AG04449 (cell line): ENCODE data around the gene CIC.

Experiments used
- CTCF ChIA-PET: fragments of 350-600 bp; formaldehyde crosslinking; extraction: SDS; loops from one replicate; lab custom pipeline; 2021; ENCODE audit warnings: antibody characterized with exemption; lab: Yijun Ruan, JAX
- POLR2A ChIA-PET: fragments of 400-600, 350-600 bp; formaldehyde crosslinking; extraction: SDS; loops from one replicate; lab custom pipeline; 2020; ENCODE audit warnings: antibody characterized with exemption, inconsistent platforms; lab: Yijun Ruan, JAX
- DNase-seq: peaks from one replicate; pipeline ENCODE4 v3.0.0-alpha.2; 2010; ENCODE audit warnings: low read depth, low spot score
- H3K4me3 ChIP-seq: 2 replicates; pipeline ENCODE4 v1.5.1; 2011; ENCODE audit warnings: low read depth, mild to moderate bottlenecking, control low read depth, low read length
- CTCF ChIP-seq: IDR thresholded peaks from one replicate; pipeline ENCODE4 v1.5.1; 2011; ENCODE audit warnings: mild to moderate bottlenecking, moderate library complexity, low read length, control low read depth, inconsistent platforms; ENCODE audit not compliant: insufficient read depth; ENCODE audit errors: missing control alignments

CIC gene

GRCh38 chr19:42276821-42277220 is 7.8 kb downstream of the CIC start:
- POLR2A ChIA-PET, result interaction anchor here (4.5 kb wide), 1 partner anchor 34 kb away, joined by 17 read pairs; the partner anchor contains the start of gene GSK3A
- H3K4me3 ChIP-seq, result no peak overlapping the region
- TF ChIP-seq CTCF, result no peak
- CTCF ChIA-PET, result interaction anchor here (1.2 to 7.4 kb wide), 2 partner anchors 31 to 124 kb away, joined by 3 to 255 read pairs; partner anchors contain the start of gene GSK3A
- DNase-seq, result no peak

- no peak for TF ChIP-seq CTCF
- H3K4me3 ChIP-seq, result peak overlapping the region; percentile 3; the same call in 1 of the 2 replicates
- POLR2A ChIA-PET, result interaction anchor here (1.1 to 4.5 kb wide), 4 partner anchors 8 to 35 kb away, joined by 3 to 20 read pairs (median 14); partner anchors contain the start of gene GSK3A
- DNase-seq, result no peak
- CTCF ChIA-PET, result interaction anchor here (0.7 to 7.4 kb wide), 8 partner anchors 8 to 169 kb away, joined by 3 to 255 read pairs (median 8); partner anchors contain the start of genes CIC, ERF and GSK3A
These were observed 8.9 kb downstream of the CIC start for GRCh38 chr19:42277821-42278451.

- no peak overlapping the region; the same call in 1 of the 2 replicates for H3K4me3 ChIP-seq
- ChIA-PET CTCF (interaction anchor here (0.7 to 7.4 kb wide), 16 partner anchors 9 to 176 kb away, joined by 3 to 255 read pairs (median 6); partner anchors contain the start of genes CIC, ERF, GSK3A and ZNF526), POLR2A (interaction anchor here (0.8 to 4.5 kb wide), 5 partner anchors 8 to 35 kb away, joined by 3 to 20 read pairs (median 11); partner anchors contain the start of gene GSK3A)
- DNase-seq, result no peak
- TF ChIP-seq CTCF, result no peak
These were observed 9.6 kb downstream of the CIC start for GRCh38 chr19:42278452-42279154.

- TF ChIP-seq CTCF, result no peak
- ChIA-PET CTCF (interaction anchor here (0.7 to 7.4 kb wide), 24 partner anchors 8 to 198 kb away, joined by 3 to 255 read pairs (median 6); partner anchors contain the start of genes CIC, ERF, GSK3A and ZNF526), POLR2A (interaction anchor here (0.8 to 4.5 kb wide), 5 partner anchors 9 to 36 kb away, joined by 4 to 20 read pairs (median 11); partner anchors contain the start of gene GSK3A)
- DNase-seq, result no peak
- peak overlapping the region; percentile 73 for H3K4me3 ChIP-seq
These were observed 10.3 kb downstream of the CIC start for GRCh38 chr19:42279155-42279901.

- ChIA-PET POLR2A (interaction anchor here (0.8 to 4.5 kb wide), 4 partner anchors 10 to 37 kb away, joined by 5 to 20 read pairs (median 14); partner anchors contain the start of gene GSK3A), CTCF (interaction anchor here (0.7 to 7.4 kb wide), 25 partner anchors 8 to 199 kb away, joined by 3 to 255 read pairs (median 6); partner anchors contain the start of genes CIC, ERF, GSK3A and ZNF526)
- H3K4me3 ChIP-seq, result peak overlapping the region; percentile 73
- no peak for DNase-seq
- peak; percentile 92 for TF ChIP-seq CTCF
These were observed 11.1 kb downstream of the CIC start for GRCh38 chr19:42279902-42280814.
